Sigmoid colon (tissue), 4 donors: ENCODE measurements around the gene CCDC171.

ENCODE experiments used
- POLR2A ChIP-seq, 2 donors: fragments of 450-650 bp; IDR thresholded peaks; one replicate each; pipeline ENCODE4 v1.6.1; 2016; ENCODE audit warnings: antibody characterized with exemption in 2 of 2, mild to moderate bottlenecking in 2 of 2, moderate library complexity in 2 of 2
- POLR2AphosphoS5 ChIP-seq, 4 donors: sonication (generic); formaldehyde crosslinking; IDR thresholded peaks; one replicate each; pipeline ENCODE4 v1.6.1; 2017; ENCODE audit warnings: antibody characterized with exemption in 4 of 4
- TF ChIP-seq, protein P1 (sequence below), 4 experiments: fragments of 450-650 bp in 3 of 4; fragments of 200-600 bp in 1 of 4; IDR thresholded peaks; one replicate each; pipeline ENCODE4 v1.5.1; 2016 to 2019; ENCODE audit warnings: antibody characterized with exemption in 4 of 4, mild to moderate bottlenecking in 3 of 4, moderate library complexity in 2 of 4

DNA sequence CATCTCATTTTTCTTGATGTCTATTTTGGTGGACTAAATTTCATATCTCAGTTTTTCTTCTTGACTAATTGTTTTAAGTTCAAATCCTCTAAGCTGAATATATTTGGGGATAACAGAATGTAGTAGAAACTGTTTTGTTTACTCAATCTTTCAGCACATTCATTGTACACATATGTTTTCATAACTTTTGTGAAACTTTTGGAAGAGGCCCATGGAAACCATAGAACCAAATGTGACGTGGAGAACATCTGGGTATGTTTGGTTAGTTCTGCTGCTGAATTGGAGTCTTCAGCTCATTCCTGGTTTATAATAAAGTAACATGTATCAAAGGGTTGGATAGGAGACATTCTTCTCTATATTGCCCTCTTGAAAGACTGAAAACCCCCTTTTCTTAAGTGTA is 88.4 kb downstream of the CCDC171 start:
- TF ChIP-seq POLR2A (IDR thresholded peaks at IDR 0.05) (no peak), POLR2AphosphoS5 (IDR thresholded peaks at IDR 0.05) (no peak)
- TF ChIP-seq, protein P1, sequence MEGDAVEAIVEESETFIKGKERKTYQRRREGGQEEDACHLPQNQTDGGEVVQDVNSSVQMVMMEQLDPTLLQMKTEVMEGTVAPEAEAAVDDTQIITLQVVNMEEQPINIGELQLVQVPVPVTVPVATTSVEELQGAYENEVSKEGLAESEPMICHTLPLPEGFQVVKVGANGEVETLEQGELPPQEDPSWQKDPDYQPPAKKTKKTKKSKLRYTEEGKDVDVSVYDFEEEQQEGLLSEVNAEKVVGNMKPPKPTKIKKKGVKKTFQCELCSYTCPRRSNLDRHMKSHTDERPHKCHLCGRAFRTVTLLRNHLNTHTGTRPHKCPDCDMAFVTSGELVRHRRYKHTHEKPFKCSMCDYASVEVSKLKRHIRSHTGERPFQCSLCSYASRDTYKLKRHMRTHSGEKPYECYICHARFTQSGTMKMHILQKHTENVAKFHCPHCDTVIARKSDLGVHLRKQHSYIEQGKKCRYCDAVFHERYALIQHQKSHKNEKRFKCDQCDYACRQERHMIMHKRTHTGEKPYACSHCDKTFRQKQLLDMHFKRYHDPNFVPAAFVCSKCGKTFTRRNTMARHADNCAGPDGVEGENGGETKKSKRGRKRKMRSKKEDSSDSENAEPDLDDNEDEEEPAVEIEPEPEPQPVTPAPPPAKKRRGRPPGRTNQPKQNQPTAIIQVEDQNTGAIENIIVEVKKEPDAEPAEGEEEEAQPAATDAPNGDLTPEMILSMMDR (IDR thresholded peaks at IDR 0.05) = no peak
